ENCODE measurements around the gene MED10.
"Not testable (repeated sequence)": the region's sequence is repeated elsewhere in the genome, so short reads cannot be mapped to it uniquely, and the experiment has no call there.

MED10 gene

GRCh38 chr5:6372251-6373080 is 5.9 kb downstream of the MED10 start:
- no peak for DNase-seq

GRCh38 chr5:6371079-6371810 is 7.1 kb downstream of the MED10 start:
- no peak for DNase-seq

GRCh38 chr5:6370580-6370979 is 7.8 kb downstream of the MED10 start:
- DNase-seq, result no peak

- DNase-seq, result no peak
Observed at GRCh38 chr5:6365977-6366590, 12.3 kb downstream of the MED10 start.

GRCh38 chr5:6365142-6365976 is 13.0 kb downstream of the MED10 start:
- DNase-seq, result no peak

- not testable (repeated sequence) for DNase-seq
Observed at GRCh38 chr5:6363454-6364011, 14.8 kb downstream of the MED10 start.

GRCh38 chr5:6362846-6363245 is 15.5 kb downstream of the MED10 start:
- no peak for DNase-seq

GRCh38 chr5:6361101-6361500 is 17.2 kb downstream of the MED10 start:
- no peak for DNase-seq

- no peak for DNase-seq
Observed at GRCh38 chr5:6360323-6361072, 17.8 kb downstream of the MED10 start.

- DNase-seq, result no peak
Observed at GRCh38 chr5:6359555-6360322, 18.6 kb downstream of the MED10 start.

GRCh38 chr5:6358434-6358820 is 19.9 kb downstream of the MED10 start:
- DNase-seq, result no peak

GRCh38 chr5:6357817-6358433 is 20.4 kb downstream of the MED10 start:
- DNase-seq, result not testable (repeated sequence)

GRCh38 chr5:6356578-6357164 is 21.7 kb downstream of the MED10 start:
- DNase-seq, result no peak

- DNase-seq, result no peak
Observed at GRCh38 chr5:6355294-6355693, 23.1 kb downstream of the MED10 start.

GRCh38 chr5:6354848-6355247 is 23.5 kb downstream of the MED10 start:
- no peak for DNase-seq

- DNase-seq, result no peak
Observed at GRCh38 chr5:6353602-6354302, 24.6 kb downstream of the MED10 start.

- DNase-seq, result no peak
Observed at GRCh38 chr5:6350277-6351090, 27.9 kb downstream of the MED10 start.

GRCh38 chr5:6349387-6349786 is 29.0 kb downstream of the MED10 start:
- no peak for DNase-seq
